ENCODE measurements around the gene CLCA4. TPM values are rescaled to one million over a fixed set of nuclear protein-coding genes. Genes with fewer than 3 reads are reported as not detected.

Gene CLCA4
- total RNA-seq, 1 donor from 2014 or later = not detected

- Mint-ChIP-seq H3K27me3 (no peaks in the 10 kb centered on the region), H3K27ac (no peak overlapping the region), H3K4me3 (ENCODE audit: low read depth) (no peak overlapping the region), H3K9me3 (ENCODE audit: low read depth) (no peaks in the 10 kb centered on the region), H3K4me1 (ENCODE audit: low read depth) (no peaks in the 10 kb centered on the region), H3K36me3 (ENCODE audit: insufficient read depth) (no peaks in the 10 kb centered on the region)
- TF ChIP-seq CTCF (IDR thresholded peaks at IDR 0.05; ENCODE audit: unreplicated experiment) = no peak
- DNase-seq (ENCODE audit: low spot score, unreplicated experiment) = no peak
Measured at GRCh38 chr1:86520789-86521521, 25.9 kb upstream of the CLCA4 start.

- no peaks in the 10 kb centered on the region for H3K36me3 Mint-ChIP-seq (ENCODE audit: insufficient read depth)
- no peaks in the 10 kb centered on the region for H3K9me3 Mint-ChIP-seq (ENCODE audit: low read depth)
- no peaks in the 10 kb centered on the region for H3K4me1 Mint-ChIP-seq (ENCODE audit: low read depth)
- H3K4me3 Mint-ChIP-seq (ENCODE audit: low read depth) = no peak overlapping the region
- no peak overlapping the region for H3K27ac Mint-ChIP-seq
- no peak for TF ChIP-seq CTCF (IDR thresholded peaks at IDR 0.05; ENCODE audit: unreplicated experiment)
- no peaks in the 10 kb centered on the region for H3K27me3 Mint-ChIP-seq
- DNase-seq (ENCODE audit: low spot score, unreplicated experiment) = no peak
Measured at GRCh38 chr1:86521522-86521891, 25.4 kb upstream of the CLCA4 start.

GRCh38 chr1:86522240-86522639 lies 24.6 kb upstream of the CLCA4 start:
- Mint-ChIP-seq H3K9me3 (ENCODE audit: low read depth) (no peaks in the 10 kb centered on the region), H3K27ac (no peak overlapping the region), H3K36me3 (ENCODE audit: insufficient read depth) (no peaks in the 10 kb centered on the region), H3K4me1 (ENCODE audit: low read depth) (no peaks in the 10 kb centered on the region), H3K27me3 (no peaks in the 10 kb centered on the region), H3K4me3 (ENCODE audit: low read depth) (no peak overlapping the region)
- no peak for DNase-seq (ENCODE audit: low spot score, unreplicated experiment)
- no peak for TF ChIP-seq CTCF (IDR thresholded peaks at IDR 0.05; ENCODE audit: unreplicated experiment)

GRCh38 chr1:86523670-86524354 lies 23.1 kb upstream of the CLCA4 start:
- no peak for DNase-seq (ENCODE audit: low spot score, unreplicated experiment)
- Mint-ChIP-seq H3K36me3 (ENCODE audit: insufficient read depth) (no peaks in the 10 kb centered on the region), H3K27me3 (no peaks in the 10 kb centered on the region), H3K4me1 (ENCODE audit: low read depth) (no peaks in the 10 kb centered on the region), H3K27ac (no peak overlapping the region), H3K4me3 (ENCODE audit: low read depth) (no peak overlapping the region), H3K9me3 (ENCODE audit: low read depth) (no peaks in the 10 kb centered on the region)
- no peak for TF ChIP-seq CTCF (IDR thresholded peaks at IDR 0.05; ENCODE audit: unreplicated experiment)

GRCh38 chr1:86527306-86527705 lies 19.6 kb upstream of the CLCA4 start:
- Mint-ChIP-seq H3K27ac (no peak overlapping the region), H3K27me3 (no peaks in the 10 kb centered on the region), H3K9me3 (ENCODE audit: low read depth) (no peaks in the 10 kb centered on the region), H3K4me3 (ENCODE audit: low read depth) (no peak overlapping the region), H3K4me1 (ENCODE audit: low read depth) (no peaks in the 10 kb centered on the region), H3K36me3 (ENCODE audit: insufficient read depth) (no peaks in the 10 kb centered on the region)
- TF ChIP-seq CTCF (IDR thresholded peaks at IDR 0.05; ENCODE audit: unreplicated experiment) = no peak
- DNase-seq (ENCODE audit: low spot score, unreplicated experiment) = no peak

All from progenitor cell of endocrine pancreas (in vitro differentiated cells).